HepG2 (cell line): Measurements from ENCODE around the gene ATE1. TPM values are rescaled to one million over a fixed set of nuclear protein-coding genes. Genes with fewer than 3 reads are reported as not detected.

Experiments
- CBX5 ChIP-seq: sonication (generic); formaldehyde crosslinking; IDR thresholded peaks from 2 replicates; pipeline ENCODE4 v1.4.0; 2020; ENCODE audit warnings: missing genetic modification reagents, borderline replicate concordance
- CEBPB ChIP-seq: IDR thresholded peaks from 2 replicates; pipeline ENCODE4 v1.6.1; 2011; ENCODE audit warnings: low read depth, low read length, improper control_type of control experiment, borderline replicate concordance
- ESRRA ChIP-seq: sonication (generic); formaldehyde crosslinking; IDR thresholded peaks from 2 replicates; pipeline ENCODE4 v1.5.1; 2020; ENCODE audit warnings: mild to moderate bottlenecking, low read depth, missing genetic modification reagents
- FOXA1 ChIP-seq, 2 experiments: fragments of 450-650 bp in 1 of 2; sonication (generic) in 1 of 2; formaldehyde crosslinking in 1 of 2; IDR thresholded peaks; 2 replicates each; pipeline versions ENCODE4 v1.4.0 to v1.6.1; 2016 to 2020; ENCODE audit warnings: missing genetic modification reagents in 1 of 2
- MAF1 ChIP-seq: sonication (generic); formaldehyde crosslinking; IDR thresholded peaks from 2 replicates; pipeline ENCODE4 v1.5.0; 2020; ENCODE audit warnings: missing genetic modification reagents, borderline replicate concordance
- MED13 ChIP-seq: sonication (generic); formaldehyde crosslinking; IDR thresholded peaks from 2 replicates; pipeline ENCODE4 v1.5.0; 2020; ENCODE audit warnings: missing genetic modification reagents
- PCBP2 ChIP-seq: fragments of 200-400 bp; formaldehyde crosslinking; optimal IDR thresholded peaks from 2 replicates; pipeline ENCODE3; 2018; ENCODE audit warnings: low read length, low read depth; ENCODE audit not compliant: poor library complexity, severe bottlenecking
- REL ChIP-seq: sonication (generic); formaldehyde crosslinking; conservative IDR thresholded peaks from 2 replicates; pipeline ENCODE4 v1.8.0; 2022; ENCODE audit warnings: mild to moderate bottlenecking, missing genetic modification reagents, moderate library complexity
- SAFB2 ChIP-seq: sonication (generic); formaldehyde crosslinking; IDR thresholded peaks from 2 replicates; pipeline ENCODE4 v1.5.1; 2020; ENCODE audit warnings: missing genetic modification reagents, low read depth, mild to moderate bottlenecking, borderline replicate concordance
- SRSF9 ChIP-seq: fragments of 200-400 bp; formaldehyde crosslinking; IDR thresholded peaks from 2 replicates; pipeline ENCODE4 v1.6.1; 2018; ENCODE audit warnings: borderline replicate concordance, mild to moderate bottlenecking, low read depth, low read length; ENCODE audit not compliant: insufficient read depth, poor library complexity, severe bottlenecking
- TMF1 ChIP-seq: sonication (generic); formaldehyde crosslinking; IDR thresholded peaks from 2 replicates; pipeline ENCODE4 v1.8.1; 2022; ENCODE audit warnings: low read depth, missing genetic modification reagents
- ZNF547 ChIP-seq: sonication (generic); formaldehyde crosslinking; IDR thresholded peaks from 2 replicates; pipeline ENCODE4 v1.5.1; 2020; ENCODE audit warnings: mild to moderate bottlenecking, missing genetic modification reagents
- ZNF564 ChIP-seq: sonication (generic); formaldehyde crosslinking; IDR thresholded peaks from 2 replicates; pipeline ENCODE4 v1.8.1; 2023; ENCODE audit warnings: mild to moderate bottlenecking, missing genetic modification reagents
- ZNF615 ChIP-seq: sonication (generic); formaldehyde crosslinking; IDR thresholded peaks from 2 replicates; pipeline ENCODE4 v1.5.0; 2020; ENCODE audit warnings: mild to moderate bottlenecking, missing genetic modification reagents, borderline replicate concordance
- ZNF713 ChIP-seq: sonication (generic); formaldehyde crosslinking; IDR thresholded peaks from 2 replicates; pipeline ENCODE4 v1.4.0; 2020; ENCODE audit warnings: mild to moderate bottlenecking, missing genetic modification reagents
- polyA plus RNA-seq, 8 experiments: library from polyadenylated mRNA; depleted of rRNA in 3 of 8; stranded (reverse) in 7 of 8; unstranded in 1 of 8; fragments of >200 nt; fragmentation: Illumina TruSeq in 4 of 8; extraction: Trizol in 4 of 8; gene quantifications; 2 replicates each; pipeline versions ENCODE4 v1.2.1 to v1.2.3, GENCODE V29; 2011 to 2016; ENCODE audit warnings: low read depth in 4 of 8, missing spikeins in 1 of 8, mixed read lengths in 1 of 8; ENCODE audit not compliant: insufficient read depth in 1 of 8
- total RNA-seq, 5 experiments: library from RNA; depleted of rRNA; stranded (reverse); fragments of >200 nt; fragmentation: Illumina TruSeq; extraction: Trizol; gene quantifications; 2 replicates each; pipeline ENCODE4 v1.2.3, GENCODE V29; 2016; ENCODE audit warnings: low read depth in 1 of 5
- TF ChIP-seq, protein P1 (sequence below): sonication (generic); formaldehyde crosslinking; IDR thresholded peaks from 2 replicates; pipeline ENCODE4 v1.4.0; 2020; ENCODE audit warnings: missing genetic modification reagents
- TF ChIP-seq, protein P2 (sequence below): IDR thresholded peaks from 2 replicates; pipeline ENCODE4 v1.6.1; 2016; ENCODE audit warnings: low read depth, borderline replicate concordance
- TF ChIP-seq, protein P3 (sequence below): sonication (generic); formaldehyde crosslinking; IDR thresholded peaks from 2 replicates; pipeline ENCODE4 v1.4.0; 2020; ENCODE audit warnings: low read depth, missing genetic modification reagents
- TF ChIP-seq, protein P4 (sequence below): sonication (generic); formaldehyde crosslinking; IDR thresholded peaks from 2 replicates; pipeline ENCODE4 v1.4.0; 2020; ENCODE audit warnings: mild to moderate bottlenecking, low read depth, missing genetic modification reagents
- TF ChIP-seq, protein P5 (sequence below): sonication (generic); formaldehyde crosslinking; IDR thresholded peaks from 2 replicates; pipeline ENCODE4 v1.8.1; 2023; ENCODE audit warnings: mild to moderate bottlenecking, missing genetic modification reagents
- TF ChIP-seq, protein P6 (sequence below): sonication (generic); formaldehyde crosslinking; conservative IDR thresholded peaks from 2 replicates; pipeline ENCODE4 v1.4.0; 2020; ENCODE audit warnings: missing genetic modification reagents

The ATE1 gene
- total and polyA plus RNA-seq, 2 of the 13 experiments (the other 11 are each of a cell fraction or from before 2014, with no cell fraction given) = 17.5 to 42.2 TPM

DNA sequence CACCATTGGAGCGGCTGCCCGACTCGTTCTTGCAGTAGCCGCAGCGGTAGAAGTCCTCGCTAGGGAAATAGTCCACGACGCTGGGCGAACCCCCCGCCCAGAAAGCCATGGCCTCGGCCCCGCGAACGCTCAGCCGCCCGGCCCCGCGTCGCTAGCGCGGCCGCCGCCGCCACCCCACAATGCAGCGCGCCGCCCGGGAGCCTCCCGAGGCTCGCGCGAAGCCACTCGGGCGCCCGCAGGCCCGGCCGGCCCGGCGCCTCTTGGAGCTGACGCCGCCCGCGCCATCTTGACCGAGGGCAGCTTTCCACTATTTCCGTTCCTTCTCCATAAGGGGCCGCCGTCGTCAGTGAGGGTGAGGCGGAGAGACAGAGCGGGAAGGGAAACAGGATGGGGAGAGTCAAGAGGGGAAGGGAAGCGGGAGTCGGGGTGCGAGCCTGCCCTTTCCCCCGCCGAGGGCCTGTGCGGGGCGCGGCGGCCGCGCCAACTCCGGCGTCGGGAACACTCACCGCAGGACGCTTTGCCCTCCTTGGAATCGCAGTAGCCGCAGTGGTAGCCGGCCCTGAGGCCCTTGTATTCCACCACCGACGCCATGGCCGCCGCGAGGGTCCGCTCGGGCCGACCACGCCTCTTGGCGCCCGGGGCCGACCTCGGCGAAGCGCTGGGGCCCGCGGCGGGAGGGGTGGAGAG lies at the start of gene ATE1 (continued):
- TF ChIP-seq, protein P1, sequence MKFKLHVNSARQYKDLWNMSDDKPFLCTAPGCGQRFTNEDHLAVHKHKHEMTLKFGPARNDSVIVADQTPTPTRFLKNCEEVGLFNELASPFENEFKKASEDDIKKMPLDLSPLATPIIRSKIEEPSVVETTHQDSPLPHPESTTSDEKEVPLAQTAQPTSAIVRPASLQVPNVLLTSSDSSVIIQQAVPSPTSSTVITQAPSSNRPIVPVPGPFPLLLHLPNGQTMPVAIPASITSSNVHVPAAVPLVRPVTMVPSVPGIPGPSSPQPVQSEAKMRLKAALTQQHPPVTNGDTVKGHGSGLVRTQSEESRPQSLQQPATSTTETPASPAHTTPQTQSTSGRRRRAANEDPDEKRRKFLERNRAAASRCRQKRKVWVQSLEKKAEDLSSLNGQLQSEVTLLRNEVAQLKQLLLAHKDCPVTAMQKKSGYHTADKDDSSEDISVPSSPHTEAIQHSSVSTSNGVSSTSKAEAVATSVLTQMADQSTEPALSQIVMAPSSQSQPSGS (CRISPR knock-in tag) = no peak
- TF ChIP-seq, protein P2, sequence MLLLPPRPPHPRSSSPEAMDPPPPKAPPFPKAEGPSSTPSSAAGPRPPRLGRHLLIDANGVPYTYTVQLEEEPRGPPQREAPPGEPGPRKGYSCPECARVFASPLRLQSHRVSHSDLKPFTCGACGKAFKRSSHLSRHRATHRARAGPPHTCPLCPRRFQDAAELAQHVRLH = peak; percentile 63; the same call in 1 of the 2 replicates
- TF ChIP-seq PCBP2 (no peak), ZNF713 (CRISPR knock-in tag) (no peak), MAF1 (no peak), ZNF547 (peak; percentile 69; the same call in 1 of the 2 replicates), CBX5 (no peak), TMF1 (CRISPR knock-in tag) (peak; percentile 69), SRSF9 (no peak), MED13 (CRISPR knock-in tag) (0 out of 2 replicates have a peak, but pooled peaks have one; percentile 45), REL (CRISPR knock-in tag) (peak; percentile 89), CEBPB (no peak), ESRRA (CRISPR knock-in tag) (peak; percentile 24), SAFB2 (CRISPR knock-in tag) (0 out of 2 replicates have a peak, but pooled peaks have one; percentile 35), FOXA1 (IDR thresholded peaks at IDR 0.05) (no peak), FOXA1 (CRISPR knock-in tag; IDR thresholded peaks at IDR 0.05) (no peak), ZNF564 (CRISPR knock-in tag) (no peak), ZNF615 (0 out of 2 replicates have a peak, but pooled peaks have one; percentile 31)
- TF ChIP-seq, protein P3, sequence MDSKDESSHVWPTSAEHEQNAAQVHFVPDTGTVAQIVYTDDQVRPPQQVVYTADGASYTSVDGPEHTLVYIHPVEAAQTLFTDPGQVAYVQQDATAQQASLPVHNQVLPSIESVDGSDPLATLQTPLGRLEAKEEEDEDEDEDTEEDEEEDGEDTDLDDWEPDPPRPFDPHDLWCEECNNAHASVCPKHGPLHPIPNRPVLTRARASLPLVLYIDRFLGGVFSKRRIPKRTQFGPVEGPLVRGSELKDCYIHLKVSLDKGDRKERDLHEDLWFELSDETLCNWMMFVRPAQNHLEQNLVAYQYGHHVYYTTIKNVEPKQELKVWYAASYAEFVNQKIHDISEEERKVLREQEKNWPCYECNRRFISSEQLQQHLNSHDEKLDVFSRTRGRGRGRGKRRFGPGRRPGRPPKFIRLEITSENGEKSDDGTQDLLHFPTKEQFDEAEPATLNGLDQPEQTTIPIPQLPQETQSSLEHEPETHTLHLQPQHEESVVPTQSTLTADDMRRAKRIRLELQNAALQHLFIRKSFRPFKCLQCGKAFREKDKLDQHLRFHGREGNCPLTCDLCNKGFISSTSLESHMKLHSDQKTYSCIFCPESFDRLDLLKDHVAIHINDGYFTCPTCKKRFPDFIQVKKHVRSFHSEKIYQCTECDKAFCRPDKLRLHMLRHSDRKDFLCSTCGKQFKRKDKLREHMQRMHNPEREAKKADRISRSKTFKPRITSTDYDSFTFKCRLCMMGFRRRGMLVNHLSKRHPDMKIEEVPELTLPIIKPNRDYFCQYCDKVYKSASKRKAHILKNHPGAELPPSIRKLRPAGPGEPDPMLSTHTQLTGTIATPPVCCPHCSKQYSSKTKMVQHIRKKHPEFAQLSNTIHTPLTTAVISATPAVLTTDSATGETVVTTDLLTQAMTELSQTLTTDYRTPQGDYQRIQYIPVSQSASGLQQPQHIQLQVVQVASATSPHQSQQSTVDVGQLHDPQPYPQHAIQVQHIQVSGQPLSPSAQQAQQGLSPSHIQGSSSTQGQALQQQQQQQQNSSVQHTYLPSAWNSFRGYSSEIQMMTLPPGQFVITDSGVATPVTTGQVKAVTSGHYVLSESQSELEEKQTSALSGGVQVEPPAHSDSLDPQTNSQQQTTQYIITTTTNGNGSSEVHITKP = peak; percentile 39; the same call in 1 of the 2 replicates
- TF ChIP-seq, protein P4, sequence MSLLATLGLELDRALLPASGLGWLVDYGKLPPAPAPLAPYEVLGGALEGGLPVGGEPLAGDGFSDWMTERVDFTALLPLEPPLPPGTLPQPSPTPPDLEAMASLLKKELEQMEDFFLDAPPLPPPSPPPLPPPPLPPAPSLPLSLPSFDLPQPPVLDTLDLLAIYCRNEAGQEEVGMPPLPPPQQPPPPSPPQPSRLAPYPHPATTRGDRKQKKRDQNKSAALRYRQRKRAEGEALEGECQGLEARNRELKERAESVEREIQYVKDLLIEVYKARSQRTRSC (CRISPR knock-in tag) = no peak
- TF ChIP-seq, protein P5, sequence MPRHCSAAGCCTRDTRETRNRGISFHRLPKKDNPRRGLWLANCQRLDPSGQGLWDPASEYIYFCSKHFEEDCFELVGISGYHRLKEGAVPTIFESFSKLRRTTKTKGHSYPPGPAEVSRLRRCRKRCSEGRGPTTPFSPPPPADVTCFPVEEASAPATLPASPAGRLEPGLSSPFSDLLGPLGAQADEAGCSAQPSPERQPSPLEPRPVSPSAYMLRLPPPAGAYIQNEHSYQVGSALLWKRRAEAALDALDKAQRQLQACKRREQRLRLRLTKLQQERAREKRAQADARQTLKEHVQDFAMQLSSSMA = no peak
- TF ChIP-seq, protein P6, sequence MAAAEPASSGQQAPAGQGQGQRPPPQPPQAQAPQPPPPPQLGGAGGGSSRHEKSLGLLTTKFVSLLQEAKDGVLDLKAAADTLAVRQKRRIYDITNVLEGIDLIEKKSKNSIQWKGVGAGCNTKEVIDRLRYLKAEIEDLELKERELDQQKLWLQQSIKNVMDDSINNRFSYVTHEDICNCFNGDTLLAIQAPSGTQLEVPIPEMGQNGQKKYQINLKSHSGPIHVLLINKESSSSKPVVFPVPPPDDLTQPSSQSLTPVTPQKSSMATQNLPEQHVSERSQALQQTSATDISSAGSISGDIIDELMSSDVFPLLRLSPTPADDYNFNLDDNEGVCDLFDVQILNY (CRISPR knock-in tag) = no peak
